ENCODE data around the gene BIRC3. TPM values are rescaled to one million over a fixed set of nuclear protein-coding genes. Genes with fewer than 3 reads are reported as not detected.

BIRC3 gene
- total RNA-seq, 1 experiment from 2014 or later: 4.7 TPM

DNA sequence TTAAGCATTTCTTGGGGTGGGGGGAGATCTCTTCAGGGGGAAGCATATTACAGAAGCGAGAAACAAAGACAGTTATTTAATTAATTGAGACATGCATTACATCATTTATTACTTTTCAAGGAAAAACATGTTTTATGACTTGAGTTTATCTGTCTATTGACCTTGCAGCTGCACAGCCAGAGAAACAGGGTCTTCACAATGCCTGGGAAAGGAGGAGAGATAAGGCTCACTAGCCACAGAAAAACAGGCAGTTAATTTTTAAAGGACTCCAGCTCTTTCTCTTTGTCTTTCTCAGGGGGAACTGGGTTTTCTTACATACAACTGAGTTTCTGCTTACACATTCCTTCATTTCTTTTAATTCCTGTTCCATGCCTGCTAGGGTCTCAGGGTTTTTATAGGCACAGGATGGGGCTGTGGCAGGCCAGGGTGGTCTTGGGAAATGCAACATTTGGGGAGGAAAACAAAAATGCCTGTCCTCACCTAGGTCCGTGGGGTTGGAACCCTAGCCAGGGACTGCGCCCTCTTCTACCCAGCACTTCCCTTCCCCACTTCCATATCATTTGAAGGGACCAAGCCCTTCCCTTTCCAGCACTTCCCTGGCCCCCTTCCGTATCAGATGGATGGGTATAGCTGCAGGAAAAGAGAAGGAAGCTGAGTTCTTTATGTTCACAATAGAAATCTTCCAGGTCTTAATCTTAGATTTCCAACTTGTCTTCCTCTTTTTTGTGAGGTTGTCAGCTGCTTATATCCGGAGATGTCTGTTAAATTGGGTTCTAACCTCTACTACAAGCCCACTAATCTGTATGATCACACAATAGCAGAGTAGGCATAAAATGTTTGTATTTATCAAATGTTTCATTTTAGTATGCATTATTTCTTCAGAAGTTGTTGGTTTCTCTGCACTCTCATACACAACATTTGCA, 68.1 kb downstream of the BIRC3 start:
- TF ChIP-seq, protein P1, sequence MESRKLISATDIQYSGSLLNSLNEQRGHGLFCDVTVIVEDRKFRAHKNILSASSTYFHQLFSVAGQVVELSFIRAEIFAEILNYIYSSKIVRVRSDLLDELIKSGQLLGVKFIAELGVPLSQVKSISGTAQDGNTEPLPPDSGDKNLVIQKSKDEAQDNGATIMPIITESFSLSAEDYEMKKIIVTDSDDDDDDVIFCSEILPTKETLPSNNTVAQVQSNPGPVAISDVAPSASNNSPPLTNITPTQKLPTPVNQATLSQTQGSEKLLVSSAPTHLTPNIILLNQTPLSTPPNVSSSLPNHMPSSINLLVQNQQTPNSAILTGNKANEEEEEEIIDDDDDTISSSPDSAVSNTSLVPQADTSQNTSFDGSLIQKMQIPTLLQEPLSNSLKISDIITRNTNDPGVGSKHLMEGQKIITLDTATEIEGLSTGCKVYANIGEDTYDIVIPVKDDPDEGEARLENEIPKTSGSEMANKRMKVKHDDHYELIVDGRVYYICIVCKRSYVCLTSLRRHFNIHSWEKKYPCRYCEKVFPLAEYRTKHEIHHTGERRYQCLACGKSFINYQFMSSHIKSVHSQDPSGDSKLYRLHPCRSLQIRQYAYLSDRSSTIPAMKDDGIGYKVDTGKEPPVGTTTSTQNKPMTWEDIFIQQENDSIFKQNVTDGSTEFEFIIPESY (IDR thresholded peaks at IDR 0.05; ENCODE audit: extremely low read depth, insufficient replicate concordance, low read length): no peak
- TF ChIP-seq MAX (IDR thresholded peaks at IDR 0.05): no peak
- no peak for TF ChIP-seq YY1 (IDR thresholded peaks at IDR 0.05; ENCODE audit: extremely low read depth, insufficient replicate concordance, low read depth, low read length)
- no peak for TF ChIP-seq POLR2A (IDR thresholded peaks at IDR 0.05; ENCODE audit: borderline replicate concordance, extremely low read depth, insufficient read depth, insufficient read length)
- TF ChIP-seq, protein P2, sequence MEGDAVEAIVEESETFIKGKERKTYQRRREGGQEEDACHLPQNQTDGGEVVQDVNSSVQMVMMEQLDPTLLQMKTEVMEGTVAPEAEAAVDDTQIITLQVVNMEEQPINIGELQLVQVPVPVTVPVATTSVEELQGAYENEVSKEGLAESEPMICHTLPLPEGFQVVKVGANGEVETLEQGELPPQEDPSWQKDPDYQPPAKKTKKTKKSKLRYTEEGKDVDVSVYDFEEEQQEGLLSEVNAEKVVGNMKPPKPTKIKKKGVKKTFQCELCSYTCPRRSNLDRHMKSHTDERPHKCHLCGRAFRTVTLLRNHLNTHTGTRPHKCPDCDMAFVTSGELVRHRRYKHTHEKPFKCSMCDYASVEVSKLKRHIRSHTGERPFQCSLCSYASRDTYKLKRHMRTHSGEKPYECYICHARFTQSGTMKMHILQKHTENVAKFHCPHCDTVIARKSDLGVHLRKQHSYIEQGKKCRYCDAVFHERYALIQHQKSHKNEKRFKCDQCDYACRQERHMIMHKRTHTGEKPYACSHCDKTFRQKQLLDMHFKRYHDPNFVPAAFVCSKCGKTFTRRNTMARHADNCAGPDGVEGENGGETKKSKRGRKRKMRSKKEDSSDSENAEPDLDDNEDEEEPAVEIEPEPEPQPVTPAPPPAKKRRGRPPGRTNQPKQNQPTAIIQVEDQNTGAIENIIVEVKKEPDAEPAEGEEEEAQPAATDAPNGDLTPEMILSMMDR (IDR thresholded peaks at IDR 0.05 in 2 of 3, conservative IDR thresholded peaks at IDR 0.05 in 1 of 3; ENCODE audit: borderline replicate concordance in 1 of 3, insufficient read depth in 1 of 3, low read depth in 2 of 3, low read length in 2 of 3): no peak
- TF ChIP-seq SRF (IDR thresholded peaks at IDR 0.05; ENCODE audit: low read depth): no peak
- no peak for TF ChIP-seq SIN3A (IDR thresholded peaks at IDR 0.05; ENCODE audit: low read depth)
- no peak for TF ChIP-seq RAD21 (IDR thresholded peaks at IDR 0.05; ENCODE audit: low read depth)
- no peak for TF ChIP-seq JUND (IDR thresholded peaks at IDR 0.05)
- no peak for TF ChIP-seq EZH2 (IDR thresholded peaks at IDR 0.05)
- no peak for TF ChIP-seq EGR1 (IDR thresholded peaks at IDR 0.05; ENCODE audit: low read depth)
- no peak for TF ChIP-seq ZNF274 (IDR thresholded peaks at IDR 0.05; ENCODE audit: low read depth, low read length)
- TF ChIP-seq FOSL1 (IDR thresholded peaks at IDR 0.05; ENCODE audit: low read depth): no peak
- TF ChIP-seq, protein P3, sequence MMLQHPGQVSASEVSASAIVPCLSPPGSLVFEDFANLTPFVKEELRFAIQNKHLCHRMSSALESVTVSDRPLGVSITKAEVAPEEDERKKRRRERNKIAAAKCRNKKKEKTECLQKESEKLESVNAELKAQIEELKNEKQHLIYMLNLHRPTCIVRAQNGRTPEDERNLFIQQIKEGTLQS (IDR thresholded peaks at IDR 0.05): no peak
- no peak for TF ChIP-seq EZH2phosphoT487 (IDR thresholded peaks at IDR 0.05; ENCODE audit: borderline replicate concordance)
- TF ChIP-seq REST (IDR thresholded peaks at IDR 0.05; ENCODE audit: low read depth): no peak
- TF ChIP-seq ZFX (IDR thresholded peaks at IDR 0.05): no peak
- H3K9me3 ChIP-seq (ENCODE audit: control insufficient read depth in 1 of 2, insufficient read depth in 1 of 2, low read depth in 1 of 2, low read length in 2 of 2): no peaks in the 10 kb centered on the region
- H3K4me3 ChIP-seq (replicated peaks in 1 of 2; ENCODE audit: low read depth in 1 of 2, low read length in 2 of 2): no peak overlapping the region
- H3K4me2 ChIP-seq (ENCODE audit: low read length): no peak overlapping the region
- H3K9ac ChIP-seq (ENCODE audit: low read length): no peak overlapping the region
- H4K20me1 ChIP-seq (ENCODE audit: insufficient read depth): no peaks in the 10 kb centered on the region
- BruUV-seq (replicated peaks): no TSS peak
- CTCF ChIA-PET: no interaction called here
- POLR2A ChIA-PET: no interaction called here
- H2AFZ ChIP-seq (ENCODE audit: low read depth, low read length, poor library complexity, severe bottlenecking): no peak overlapping the region
- RAD21 ChIA-PET (ENCODE audit: low non-redundant PET in 1 of 2, low total read pairs in 2 of 2, uncharacterized antibody in 2 of 2, unreplicated experiment in 2 of 2): no interaction called here
- H3K79me2 ChIP-seq (ENCODE audit: insufficient read depth, low read length): no peaks in the 10 kb centered on the region
- intact Hi-C loops (cut with micrococcal nuclease): no loop called here
- no peaks in the 10 kb centered on the region for H3K9me2 ChIP-seq (ENCODE audit: insufficient read depth)
- ATAC-seq: no peak
- peaks cover 1 to 8% of the 10 kb centered on the region in 2 experiments; a peak in 2 of 4 replicates for H3K36me3 ChIP-seq (ENCODE audit: control insufficient read depth in 1 of 2, insufficient read depth in 2 of 2, low read length in 2 of 2)
- H3K4me1 ChIP-seq (ENCODE audit: control insufficient read depth in 1 of 2, insufficient read depth in 2 of 2, low read length in 2 of 2): no peaks in the 10 kb centered on the region; a peak in 1 of 4 replicates
- no peaks in the 10 kb centered on the region for H3K27me3 ChIP-seq (ENCODE audit: insufficient read depth, low read length)
- DNase-seq (ENCODE audit: low read depth, low spot score): no peak
- no peak overlapping the region for H3K27ac ChIP-seq (ENCODE audit: low read depth, low read length)
